Loucy (cell line): ENCODE results near the gene GLIPR1L2.

Experiments
- EZH2phosphoT487 ChIP-seq: fragments of 200-600 bp; IDR thresholded peaks from 2 replicates; pipeline ENCODE4 v1.6.1; 2018; ENCODE audit warnings: antibody characterized with exemption, mild to moderate bottlenecking, moderate library complexity, borderline replicate concordance
- TF ChIP-seq, protein P1 (sequence below): fragments of 200-600 bp; sonication (generic); conservative IDR thresholded peaks from 2 replicates; pipeline ENCODE4 v1.5.1; 2014; ENCODE audit warnings: mild to moderate bottlenecking, antibody characterized with exemption, low read length

GRCh38 chr12:75361408-75361807 lies 29.5 kb upstream of the GLIPR1L2 start:
- TF ChIP-seq, protein P1, sequence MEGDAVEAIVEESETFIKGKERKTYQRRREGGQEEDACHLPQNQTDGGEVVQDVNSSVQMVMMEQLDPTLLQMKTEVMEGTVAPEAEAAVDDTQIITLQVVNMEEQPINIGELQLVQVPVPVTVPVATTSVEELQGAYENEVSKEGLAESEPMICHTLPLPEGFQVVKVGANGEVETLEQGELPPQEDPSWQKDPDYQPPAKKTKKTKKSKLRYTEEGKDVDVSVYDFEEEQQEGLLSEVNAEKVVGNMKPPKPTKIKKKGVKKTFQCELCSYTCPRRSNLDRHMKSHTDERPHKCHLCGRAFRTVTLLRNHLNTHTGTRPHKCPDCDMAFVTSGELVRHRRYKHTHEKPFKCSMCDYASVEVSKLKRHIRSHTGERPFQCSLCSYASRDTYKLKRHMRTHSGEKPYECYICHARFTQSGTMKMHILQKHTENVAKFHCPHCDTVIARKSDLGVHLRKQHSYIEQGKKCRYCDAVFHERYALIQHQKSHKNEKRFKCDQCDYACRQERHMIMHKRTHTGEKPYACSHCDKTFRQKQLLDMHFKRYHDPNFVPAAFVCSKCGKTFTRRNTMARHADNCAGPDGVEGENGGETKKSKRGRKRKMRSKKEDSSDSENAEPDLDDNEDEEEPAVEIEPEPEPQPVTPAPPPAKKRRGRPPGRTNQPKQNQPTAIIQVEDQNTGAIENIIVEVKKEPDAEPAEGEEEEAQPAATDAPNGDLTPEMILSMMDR = no peak
- TF ChIP-seq EZH2phosphoT487 = no peak
